Activated CD4-positive, alpha-beta T cell treated with anti-CD3 and anti-CD28 coated beads, Interleukin-2, Interleukin-6, amounts not matched to agents 100 ng/mL and 50 ng/mL, durations not matched to agents 16 hours and 8 hours (primary cell): ENCODE results near the gene RPTOR.
"Not testable (repeated sequence)": the region's sequence is repeated elsewhere in the genome, so short reads cannot be mapped to it uniquely, and the experiment has no call there.

ENCODE experiments used
- DNase-seq: peaks from one replicate; pipeline ENCODE4 v3.0.0-alpha.2; 2020

RPTOR gene

GRCh38 chr17:80696456-80696855 is 151.8 kb downstream of the RPTOR start:
- no peak for DNase-seq

DNA sequence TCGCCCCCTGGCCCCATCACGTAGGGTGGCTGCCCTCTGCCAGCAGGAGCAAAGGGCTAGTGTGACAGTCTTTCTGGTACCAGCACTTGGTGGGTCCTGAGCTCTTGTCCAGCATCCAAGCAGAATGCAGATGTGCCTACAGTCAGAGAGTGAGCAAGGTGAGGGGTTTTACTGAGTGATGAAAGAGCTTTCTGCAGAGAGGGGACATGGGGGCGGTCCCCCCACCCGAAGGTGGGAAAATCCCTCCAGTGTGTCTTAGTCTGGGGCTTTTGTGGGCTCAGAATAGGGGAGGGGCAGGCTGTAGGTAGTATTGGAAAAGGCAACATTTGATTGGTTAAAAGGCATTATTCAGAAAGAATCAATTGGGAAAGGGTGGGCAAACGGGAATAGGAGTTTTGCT is 152.3 kb downstream of the RPTOR start:
- DNase-seq: no peak

DNA sequence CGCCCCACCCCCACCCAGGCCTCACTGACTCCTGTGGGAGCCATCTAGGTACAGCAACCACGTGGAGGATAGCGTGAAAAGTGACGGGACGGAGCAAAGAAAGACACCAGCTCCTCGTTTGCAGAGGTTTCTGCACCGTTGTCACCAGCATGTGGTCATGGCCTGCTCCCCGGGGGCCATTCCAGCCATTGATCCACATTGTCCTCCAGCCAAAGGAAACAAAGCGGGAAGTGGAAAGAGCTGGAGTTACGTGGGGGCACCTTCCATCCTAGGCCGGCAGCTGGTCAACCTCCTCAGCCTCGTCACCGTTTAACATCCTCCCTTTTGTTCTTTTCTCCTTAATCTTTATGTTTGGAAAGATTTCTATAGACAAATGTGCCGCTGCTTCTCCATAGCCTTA is 153.7 kb downstream of the RPTOR start:
- no peak for DNase-seq

DNA sequence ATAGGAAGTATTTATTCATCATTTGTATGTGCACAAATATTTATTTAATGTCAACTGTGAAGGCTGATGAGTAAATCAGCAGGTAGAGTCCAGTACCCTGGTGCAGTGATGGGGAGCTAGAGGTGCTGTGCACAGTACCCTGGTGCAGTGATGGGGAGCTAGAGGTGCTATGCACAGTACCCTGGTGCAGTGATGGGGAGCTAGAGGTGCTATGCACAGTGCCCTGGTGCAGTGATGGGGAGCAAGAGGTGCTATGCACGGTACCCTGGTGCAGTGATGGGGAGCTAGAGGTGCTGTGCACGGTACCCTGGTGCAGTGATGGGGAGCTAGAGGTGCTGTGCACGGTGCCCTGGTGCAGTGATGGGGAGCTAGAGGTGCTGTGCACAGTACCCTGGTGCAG is 154.6 kb downstream of the RPTOR start:
- not testable (repeated sequence) for DNase-seq

DNA sequence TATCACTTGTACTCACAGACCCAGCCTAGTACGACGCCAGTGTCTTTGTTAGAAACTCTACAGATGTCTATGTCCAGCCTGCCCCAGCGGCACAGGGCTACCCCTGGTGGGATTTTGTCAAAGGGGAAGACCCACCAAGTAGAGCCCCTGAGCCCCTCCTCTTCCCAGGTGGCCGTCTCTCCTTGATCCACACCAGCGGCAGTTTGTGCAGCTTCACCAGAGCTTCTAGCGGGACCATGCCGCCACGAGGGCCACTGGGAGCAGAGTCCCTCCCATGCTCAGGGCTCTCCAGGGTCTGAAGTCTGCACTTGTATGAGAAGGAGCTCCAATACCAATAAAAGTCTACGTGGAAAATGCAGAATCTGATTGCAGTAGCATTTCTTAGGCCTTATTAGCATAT is 157.1 kb downstream of the RPTOR start:
- no peak for DNase-seq

GRCh38 chr17:80702315-80703141 is 157.9 kb downstream of the RPTOR start:
- no peak for DNase-seq

DNA sequence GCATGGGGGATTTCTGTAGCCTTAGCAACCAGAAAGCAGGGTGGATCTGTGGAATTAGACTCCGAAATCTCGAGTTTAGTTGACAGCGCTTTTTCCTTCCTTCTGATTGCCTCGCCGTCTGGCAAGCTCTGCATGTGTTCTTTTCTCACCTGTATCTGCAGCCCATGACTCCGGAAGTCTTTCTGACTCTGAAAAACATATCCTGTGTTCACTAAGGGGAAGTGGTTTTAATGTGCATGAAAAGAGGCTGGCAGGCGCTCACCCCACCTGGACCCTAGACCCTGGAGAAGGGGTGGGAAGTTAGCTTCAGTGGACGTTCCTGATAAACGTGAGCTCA is 158.5 kb downstream of the RPTOR start:
- DNase-seq: peak; percentile 59

- DNase-seq: no peak
Measured at GRCh38 chr17:80704381-80704819, 159.8 kb downstream of the RPTOR start.

DNA sequence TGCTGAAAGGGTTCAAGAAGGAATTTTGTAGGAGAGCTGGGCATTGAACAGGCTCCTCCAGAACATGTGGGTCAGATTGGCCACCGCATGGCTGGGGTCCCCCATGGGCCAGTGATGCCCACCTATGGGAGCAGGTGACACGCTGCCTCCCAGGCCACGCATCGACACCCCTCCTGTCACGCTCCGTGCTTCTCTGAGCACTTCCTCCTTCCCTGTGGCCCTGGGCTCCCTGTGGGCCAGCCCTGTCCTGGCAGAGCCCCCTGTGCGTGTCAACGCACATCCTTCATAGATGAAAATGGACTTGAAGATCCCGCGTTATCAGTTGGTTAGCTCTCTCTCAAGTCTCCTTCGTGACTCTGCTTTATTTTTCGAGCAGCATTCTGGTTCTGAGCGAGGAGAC is 160.3 kb downstream of the RPTOR start:
- no peak for DNase-seq

DNA sequence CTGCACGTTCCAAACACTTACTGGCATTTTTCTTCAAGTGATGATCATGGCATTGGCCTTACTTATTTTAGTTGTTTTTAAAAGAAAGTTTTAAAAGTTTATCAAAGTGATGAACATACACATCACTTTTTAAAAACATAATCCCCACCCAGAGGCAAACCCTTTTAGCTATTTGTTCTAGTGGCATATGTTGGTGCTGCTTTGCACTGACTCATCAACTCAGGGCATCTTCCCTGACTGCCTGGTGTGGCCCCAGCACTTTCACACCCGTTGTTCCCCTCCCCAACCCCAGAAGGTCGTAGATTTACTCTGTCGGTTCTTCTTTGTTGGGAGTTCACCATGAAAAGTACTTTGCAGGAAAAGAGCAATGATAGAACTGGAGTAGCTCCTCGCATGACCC is 161.3 kb downstream of the RPTOR start:
- no peak for DNase-seq

- DNase-seq: no peak
Measured at GRCh38 chr17:80706463-80706867, 161.8 kb downstream of the RPTOR start.

DNA sequence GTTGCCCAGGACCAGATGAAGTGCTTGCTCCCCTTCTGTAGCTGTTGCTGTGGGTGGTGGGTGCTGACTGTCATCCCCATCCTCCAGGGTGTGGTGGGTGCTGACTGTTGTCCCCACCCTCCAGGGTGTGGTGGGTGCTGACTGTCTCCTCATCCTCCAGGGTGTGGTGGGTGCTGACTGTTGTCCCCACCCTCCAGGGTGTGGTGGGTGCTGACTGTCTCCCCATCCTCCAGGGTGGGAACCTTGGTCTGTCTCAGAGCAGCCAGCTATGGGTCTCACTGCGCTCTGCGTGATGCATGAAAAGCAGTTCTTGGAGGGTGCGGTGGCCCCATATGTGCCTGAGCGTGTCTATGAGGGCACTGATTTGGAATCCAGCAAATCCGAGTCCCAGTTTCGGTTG is 163.8 kb downstream of the RPTOR start:
- DNase-seq: no peak

GRCh38 chr17:80709090-80709695 is 164.6 kb downstream of the RPTOR start:
- no peak for DNase-seq

GRCh38 chr17:80710714-80711302 is 166.2 kb downstream of the RPTOR start:
- no peak for DNase-seq

- no peak for DNase-seq
Measured at GRCh38 chr17:80712089-80712488, 167.5 kb downstream of the RPTOR start.

DNA sequence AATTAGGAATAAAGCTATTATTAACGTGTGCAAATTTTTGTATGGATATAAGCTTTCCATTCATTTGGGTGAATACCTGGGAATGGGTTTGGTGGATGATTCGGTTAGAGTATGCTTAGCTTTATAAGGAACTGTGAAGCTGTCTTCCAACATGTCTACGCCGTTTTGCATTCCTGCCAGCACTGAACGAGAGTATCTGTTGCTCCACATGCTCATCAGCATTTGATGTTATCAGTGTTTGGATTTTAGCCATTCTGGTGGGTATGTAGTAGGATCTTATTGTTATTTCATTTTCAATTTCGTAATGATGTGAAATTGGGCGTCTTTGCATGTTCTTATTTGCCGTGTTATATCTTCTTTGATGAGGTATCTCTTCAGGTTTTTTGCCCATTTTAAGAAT is 168.0 kb downstream of the RPTOR start:
- DNase-seq: no peak

- DNase-seq: no peak
Measured at GRCh38 chr17:80716986-80717719, 172.5 kb downstream of the RPTOR start.

DNA sequence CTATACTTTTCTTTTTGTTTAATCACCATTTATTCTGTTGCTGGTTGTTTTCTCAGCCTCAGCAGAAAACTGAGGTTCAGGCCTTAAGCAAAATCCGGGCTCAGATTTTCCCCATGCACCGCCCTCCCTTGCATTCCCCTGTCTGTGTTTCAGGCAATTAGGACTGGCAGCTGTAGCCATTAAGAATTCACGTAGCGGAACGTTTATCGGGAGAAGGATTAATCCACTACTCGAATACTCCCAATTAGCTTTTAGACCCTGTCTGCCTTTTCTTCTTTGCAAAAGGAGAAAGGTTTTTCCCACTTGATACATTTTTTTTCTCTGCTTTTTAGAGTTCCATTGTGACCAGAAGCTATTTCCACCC is 173.1 kb downstream of the RPTOR start:
- no peak for DNase-seq

GRCh38 chr17:80718428-80718827 is 173.8 kb downstream of the RPTOR start:
- DNase-seq: no peak

GRCh38 chr17:80719449-80719848 is 174.8 kb downstream of the RPTOR start:
- DNase-seq: no peak

DNA sequence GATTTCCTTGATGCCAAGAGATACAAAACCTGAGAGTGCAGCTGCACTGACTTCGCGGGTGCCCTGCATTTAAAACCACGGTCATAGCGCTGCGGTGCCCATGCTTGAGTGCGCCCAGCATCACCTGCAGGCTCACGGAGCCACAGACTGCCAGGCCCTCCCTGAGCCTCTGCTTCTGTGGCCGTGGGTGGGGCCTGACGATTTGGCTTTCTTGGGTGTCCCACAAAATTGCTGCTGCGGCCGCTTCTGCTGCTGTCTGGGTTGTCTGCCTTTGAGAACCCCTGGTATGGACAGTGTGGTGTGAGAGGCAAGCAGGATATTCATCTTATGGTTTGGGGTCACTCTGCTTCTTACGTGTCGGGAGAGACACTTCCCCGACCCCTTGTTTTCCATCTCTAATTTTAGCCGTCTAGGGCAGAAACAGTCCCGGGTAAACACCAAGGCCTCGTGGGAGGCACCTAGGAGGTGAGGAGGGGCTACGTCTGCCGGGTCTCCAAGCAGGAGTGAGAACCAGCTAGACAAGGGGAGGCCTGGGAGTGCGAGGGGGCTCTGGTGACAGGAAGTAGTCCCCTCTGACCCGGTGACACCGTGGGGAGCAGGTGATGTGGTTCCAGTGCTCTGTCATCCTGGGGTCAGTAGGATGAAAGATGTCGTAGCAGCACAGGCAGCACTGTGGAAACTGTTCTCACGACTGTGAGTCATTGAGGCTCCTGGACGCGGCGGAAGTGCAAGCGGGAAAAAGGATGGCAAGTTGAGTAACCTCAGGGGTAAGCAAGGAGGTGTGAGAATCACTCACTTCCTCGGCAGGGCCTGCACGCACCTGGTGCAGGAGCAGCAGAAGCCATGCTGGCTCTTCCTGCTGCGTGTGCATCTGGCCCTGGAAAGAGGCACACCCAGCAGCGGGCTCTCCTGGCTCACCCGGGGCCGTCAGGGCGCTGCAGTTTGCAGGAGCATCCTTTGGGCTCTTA is 176.3 kb downstream of the RPTOR start:
- peak; percentile 88 for DNase-seq

- DNase-seq: no peak
Measured at GRCh38 chr17:80722661-80723060, 178.0 kb downstream of the RPTOR start.
